ENCODE data around the gene GPR61.

GRCh38 chr1:109539676-109540075, at the start of gene GPR61:
- TF ChIP-seq POLR2A (IDR thresholded peaks at IDR 0.05; ENCODE audit: low read length) (no peak), GATA1 (IDR thresholded peaks at IDR 0.05; ENCODE audit: low read depth, low read length) (no peak)
